H1 (cell line): Measurements from ENCODE around the gene SNX15. TPM values are rescaled to one million over a fixed set of nuclear protein-coding genes. Genes with fewer than 3 reads are reported as not detected.

Experiments
- CTCF ChIA-PET: fragments of 300-600 bp; sonication (Branson Sonifier 250); formaldehyde crosslinking; loops from one replicate; lab custom pipeline; 2021; ENCODE audit not compliant: partially characterized antibody; lab: Charles Lee
- POLR2A ChIA-PET: fragments of 300-600 bp; sonication (Branson Sonifier 250); formaldehyde crosslinking; loops from one replicate; lab custom pipeline; 2021; ENCODE audit warnings: inconsistent platforms; ENCODE audit not compliant: partially characterized antibody; lab: Charles Lee
- DNase-seq, 2 experiments: peaks; one replicate each; pipeline versions ENCODE4 v3.0.0 to v3.0.0-alpha.2; 2010 to 2022; ENCODE audit warnings: low spot score in 2 of 2, low read depth in 1 of 2, mixed read lengths in 1 of 2
- FAIRE-seq: peaks from 2 replicates; lab custom pipeline; 2011; peaks lifted over from hg19 to GRCh38; lab: Jason Lieb, UNC
- H2AFZ ChIP-seq: 2 replicates; pipeline ENCODE4 v1.8.1; 2012; ENCODE audit warnings: low read length, inconsistent platforms
- H2AK5ac ChIP-seq: 2 replicates; pipeline ENCODE4 v1.6.1; 2013; ENCODE audit warnings: low read depth, low read length
- H2BK120ac ChIP-seq: replicated peaks from 2 replicates; pipeline ENCODE3; 2013; ENCODE audit warnings: low read depth, low read length, inconsistent platforms
- H2BK12ac ChIP-seq: 2 replicates; pipeline ENCODE4 v1.6.1; 2013; ENCODE audit warnings: low read depth, low read length
- H2BK15ac ChIP-seq: 2 replicates; pipeline ENCODE4 v1.6.1; 2013; ENCODE audit warnings: low read length
- H2BK20ac ChIP-seq: 2 replicates; pipeline ENCODE4 v1.6.1; 2013; ENCODE audit warnings: low read length
- H2BK5ac ChIP-seq: 2 replicates; pipeline ENCODE4 v1.6.1; 2013; ENCODE audit warnings: low read depth, low read length
- H3K14ac ChIP-seq: 2 replicates; pipeline ENCODE4 v1.6.1; 2013; ENCODE audit warnings: inconsistent platforms; ENCODE audit not compliant: insufficient read length
- H3K18ac ChIP-seq: 2 replicates; pipeline ENCODE4 v1.6.1; 2013; ENCODE audit warnings: low read length; ENCODE audit errors: extremely low read depth
- H3K23ac ChIP-seq: 2 replicates; pipeline ENCODE4 v1.6.1; 2013; ENCODE audit warnings: inconsistent platforms; ENCODE audit not compliant: insufficient read length
- H3K23me2 ChIP-seq: 2 replicates; pipeline ENCODE4 v1.6.1; 2013; ENCODE audit warnings: low read depth, low read length
- H3K27ac ChIP-seq: 2 replicates; pipeline ENCODE4 v1.6.1; 2011; ENCODE audit warnings: low read depth, low read length, inconsistent platforms
- H3K27me3 ChIP-seq, 4 experiments: replicated peaks in 1 of 4; 1 replicate in 1 of 4; 2 replicates in 3 of 4; pipeline versions ENCODE4 v1.6.1 to v1.8.1; 2011 to 2013; ENCODE audit warnings: low read length in 3 of 4, mild to moderate bottlenecking in 3 of 4, inconsistent platforms in 2 of 4, mixed read lengths in 2 of 4, moderate library complexity in 1 of 4; ENCODE audit not compliant: control insufficient read depth in 3 of 4, insufficient read depth in 3 of 4; ENCODE audit errors: extremely low read depth in 1 of 4
- H3K36me3 ChIP-seq, 4 experiments: 2 replicates each; pipeline versions ENCODE4 v1.6.1 to v1.8.1; 2011 to 2013; ENCODE audit warnings: mild to moderate bottlenecking in 4 of 4, low read length in 3 of 4, moderate library complexity in 2 of 4, control low read depth in 1 of 4, inconsistent platforms in 1 of 4; ENCODE audit not compliant: insufficient read depth in 4 of 4, control insufficient read depth in 2 of 4
- H3K4ac ChIP-seq: replicated peaks from 2 replicates; pipeline ENCODE3; 2013; ENCODE audit warnings: low read length, low read depth, mixed read lengths, inconsistent platforms; ENCODE audit not compliant: insufficient read length
- H3K4me1 ChIP-seq, 4 experiments: replicated peaks in 1 of 4; 1 replicate in 1 of 4; 2 replicates in 3 of 4; pipeline versions ENCODE4 v1.6.1 to v1.8.1; 2011 to 2013; ENCODE audit warnings: low read length in 3 of 4, inconsistent platforms in 2 of 4, mixed read lengths in 1 of 4; ENCODE audit not compliant: insufficient read depth in 4 of 4, control insufficient read depth in 3 of 4
- H3K4me2 ChIP-seq, 2 experiments: 2 replicates each; pipeline versions ENCODE4 v1.6.1 to v1.8.1; 2011 to 2013; ENCODE audit warnings: low read depth in 2 of 2, low read length in 2 of 2, control low read depth in 1 of 2, inconsistent platforms in 1 of 2, mild to moderate bottlenecking in 1 of 2; ENCODE audit not compliant: insufficient read depth in 1 of 2
- H3K4me3 ChIP-seq, 4 experiments: fragments of 200-600, 300-600 bp in 1 of 4; sonication (generic), shearing (Covaris generic), sonication (Bioruptor Twin) in 1 of 4; 2 replicates each; pipeline versions ENCODE4 v1.5.1 to v1.8.1; 2011 to 2016; ENCODE audit warnings: low read length in 4 of 4, low read depth in 3 of 4, control low read depth in 2 of 4, inconsistent platforms in 2 of 4, mild to moderate bottlenecking in 2 of 4, mixed read lengths in 1 of 4, moderate library complexity in 1 of 4; ENCODE audit not compliant: insufficient read depth in 2 of 4; ENCODE audit errors: extremely low read depth in 1 of 4
- H3K56ac ChIP-seq: replicated peaks from 2 replicates; pipeline ENCODE3; 2013; ENCODE audit warnings: low read depth, mild to moderate bottlenecking, mixed read lengths, low read length, inconsistent platforms; ENCODE audit not compliant: insufficient read length
- H3K79me1 ChIP-seq: 2 replicates; pipeline ENCODE4 v1.6.1; 2013; ENCODE audit warnings: low read depth, low read length, control low read depth
- H3K79me2 ChIP-seq, 2 experiments: 2 replicates each; pipeline versions ENCODE4 v1.6.1 to v1.8.1; 2012 to 2013; ENCODE audit warnings: low read length in 2 of 2, mild to moderate bottlenecking in 2 of 2, inconsistent platforms in 1 of 2; ENCODE audit not compliant: insufficient read depth in 2 of 2, control insufficient read depth in 1 of 2
- H3K9ac ChIP-seq, 4 experiments: replicated peaks in 1 of 4; 1 replicate in 1 of 4; 2 replicates in 3 of 4; pipeline versions ENCODE4 v1.6.1 to v1.8.1; 2011 to 2013; ENCODE audit warnings: low read depth in 3 of 4, low read length in 3 of 4, control low read depth in 2 of 4, mild to moderate bottlenecking in 2 of 4, moderate library complexity in 2 of 4, inconsistent platforms in 1 of 4; ENCODE audit errors: extremely low read depth in 1 of 4
- H3K9me3 ChIP-seq, 2 experiments: 2 replicates each; pipeline versions ENCODE4 v1.6.1 to v1.8.1; 2012 to 2013; ENCODE audit warnings: mild to moderate bottlenecking in 2 of 2, moderate library complexity in 2 of 2, control low read depth in 1 of 2, inconsistent platforms in 1 of 2, low read depth in 1 of 2, low read length in 1 of 2, mixed read lengths in 1 of 2; ENCODE audit not compliant: insufficient read depth in 2 of 2
- H4K20me1 ChIP-seq, 2 experiments: replicated peaks in 1 of 2; 2 replicates each; pipeline versions ENCODE3 to v1.8.1; 2011 to 2013; ENCODE audit warnings: inconsistent platforms in 2 of 2, low read length in 2 of 2, mild to moderate bottlenecking in 1 of 2; ENCODE audit not compliant: insufficient read depth in 2 of 2, control insufficient read depth in 1 of 2
- H4K5ac ChIP-seq: 2 replicates; pipeline ENCODE4 v1.6.1; 2013; ENCODE audit warnings: low read length, low read depth, mixed read lengths, inconsistent platforms; ENCODE audit not compliant: insufficient read length
- H4K8ac ChIP-seq: 2 replicates; pipeline ENCODE4 v1.8.0; 2013; ENCODE audit warnings: mild to moderate bottlenecking, moderate library complexity, low read length, inconsistent platforms; ENCODE audit not compliant: insufficient read depth; ENCODE audit errors: extremely low read depth
- H4K91ac ChIP-seq: replicated peaks from 2 replicates; pipeline ENCODE3; 2013; ENCODE audit warnings: low read length, mixed read lengths, inconsistent platforms; ENCODE audit not compliant: insufficient read length
- BRCA1 ChIP-seq: IDR thresholded peaks from 2 replicates; pipeline ENCODE4 v1.6.1; 2012; ENCODE audit warnings: low read depth, low read length, improper control_type of control experiment
- CBX8 ChIP-seq: fragments of 300-800, 300-1000 bp; sonication (generic); IDR thresholded peaks from 2 replicates; pipeline ENCODE4 v1.7.1; 2016; ENCODE audit warnings: low read depth, low read length, borderline replicate concordance
- E2F6 ChIP-seq: IDR thresholded peaks from 2 replicates; pipeline ENCODE4 v1.6.1; 2012; ENCODE audit warnings: inconsistent platforms
- EP300 ChIP-seq, 2 experiments: IDR thresholded peaks; 1 replicate in 1 of 2; 2 replicates in 1 of 2; pipeline ENCODE4 v1.6.1; 2011 to 2012; ENCODE audit warnings: low read depth in 2 of 2, low read length in 2 of 2, mild to moderate bottlenecking in 2 of 2, borderline replicate concordance in 1 of 2, inconsistent platforms in 1 of 2, moderate library complexity in 1 of 2
- EZH2 ChIP-seq: fragments of 200-600 bp; sonication (generic); IDR thresholded peaks from 2 replicates; pipeline ENCODE4 v1.7.1; 2012; ENCODE audit warnings: low read depth, mild to moderate bottlenecking, moderate library complexity, low read length, inconsistent platforms; ENCODE audit not compliant: severe bottlenecking
- JUND ChIP-seq: IDR thresholded peaks from 2 replicates; pipeline ENCODE4 v1.6.1; 2011; ENCODE audit warnings: mild to moderate bottlenecking, improper control_type of control experiment, low read length
- RXRA ChIP-seq: IDR thresholded peaks from 2 replicates; pipeline ENCODE4 v1.6.1; 2011; ENCODE audit warnings: low read depth, mild to moderate bottlenecking, low read length, moderate library complexity; ENCODE audit not compliant: insufficient read depth
- SP2 ChIP-seq: IDR thresholded peaks from 2 replicates; pipeline ENCODE4 v1.6.1; 2012; ENCODE audit warnings: mild to moderate bottlenecking, low read length, inconsistent platforms
- TAF7 ChIP-seq: optimal IDR thresholded peaks from 2 replicates; pipeline ENCODE3; 2011; ENCODE audit warnings: low read depth, mild to moderate bottlenecking, inconsistent platforms, low read length, moderate library complexity, borderline replicate concordance
- WGBS, 2 experiments: shearing (Covaris generic) in 1 of 2; methylation state at CpG; one replicate each; pipeline versions ENCODE4 v1.1.6 to v1.1.7; 2013 to 2015; ENCODE audit warnings: low lambda C conversion rate in 2 of 2, mixed read lengths in 2 of 2, inconsistent platforms in 1 of 2, low coverage in 1 of 2, missing lambda C conversion rate in 1 of 2; ENCODE audit not compliant: insufficient replicate concordance in 2 of 2, insufficient coverage in 1 of 2, insufficient read length in 1 of 2; ENCODE audit errors: extremely low coverage in 1 of 2, missing lambda C conversion rate in 1 of 2; 5-methylcytosine and 5-hydroxymethylcytosine counted together
- polyA plus RNA-seq, 7 experiments: library from polyadenylated mRNA; depleted of rRNA in 3 of 7; stranded (reverse) in 5 of 7; unstranded in 2 of 7; fragments of >200 nt in 5 of 7; fragments of 200-250 nt in 2 of 7; gene quantifications; 1 replicate in 5 of 7; 2 replicates in 1 of 7; 4 replicates in 1 of 7; pipeline versions ENCODE4 v1.2.1 to v1.2.3, GENCODE V29; 2011 to 2013; ENCODE audit warnings: missing spikeins in 2 of 7, mixed read lengths in 2 of 7
- total RNA-seq: library from RNA; stranded (reverse); fragmentation: NEBNext Ultra II Directional; extraction: Animal tissue kit (Norgen Biotek cat#: 25700); gene quantifications from 2 replicates; pipeline ENCODE4 v1.2.1, GENCODE V29; 2021

SNX15 gene
- total and polyA plus RNA-seq, 2 of the 8 experiments (the other 6 are each of a cell fraction or from before 2014, with no cell fraction given): 13.0 to 18.3 TPM

DNA sequence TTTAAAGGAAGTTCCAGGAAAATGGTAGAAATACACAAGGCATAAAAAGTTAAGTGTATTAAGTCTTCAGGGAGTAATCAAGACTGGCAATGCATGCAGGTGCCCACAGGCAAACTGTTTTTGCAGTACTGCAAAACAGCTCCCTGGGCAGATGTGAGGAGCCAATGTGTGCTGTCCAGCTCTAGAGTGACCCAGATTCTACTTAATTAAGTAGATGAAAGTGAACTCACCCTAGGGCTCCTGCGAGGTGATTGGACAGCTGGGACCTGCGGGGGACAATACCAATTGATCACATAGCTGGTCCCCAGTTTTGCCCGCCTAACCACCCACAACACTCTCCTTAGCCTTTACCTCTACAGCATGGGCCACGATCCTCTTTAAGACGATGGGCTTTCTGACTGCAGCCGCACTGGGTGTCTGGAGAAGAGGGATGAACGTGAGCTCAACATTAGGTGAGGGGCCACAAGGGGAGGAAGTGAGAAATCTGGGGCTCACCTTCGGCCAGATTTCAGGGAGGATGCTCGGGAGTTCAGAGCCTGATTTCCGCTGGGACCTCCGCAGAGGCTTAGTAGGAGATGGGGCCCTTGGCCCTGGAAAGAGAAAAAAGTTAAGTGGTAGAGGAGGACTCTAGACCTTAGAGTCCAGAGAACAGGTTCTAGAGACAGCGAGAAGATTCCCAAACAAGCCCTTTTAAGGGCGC lies 56.0 kb downstream of the SNX15 start:
- WGBS, 2 experiments: 9% methylated on average over 13 of the region's 13 CpGs; no CpG with 5 or more reads in 1 of the 2 experiments
- Histone ChIP-seq H3K4ac (no peak overlapping the region), H3K9me3 (no peaks in the 10 kb centered on the region), H3K4me3 (peak overlapping the region; percentile 92 to 99 (median 98)), H3K23me2 (peaks cover 8% of the 10 kb centered on the region), H3K36me3 (peaks cover 18 to 38% (median 31%) of the 10 kb centered on the region in 4 experiments), H3K18ac (0 out of 2 replicates have a peak overlapping the region, but pooled peaks have one; percentile 0), H3K27ac (peak overlapping the region; percentile 94), H3K79me1 (peaks cover 22% of the 10 kb centered on the region), H2BK120ac (no peak overlapping the region), H2AK5ac (no peak overlapping the region), H2BK12ac (0 out of 2 replicates have a peak overlapping the region, but pooled peaks have one; percentile 17), H4K91ac (no peak overlapping the region), H3K27me3 (no peaks in the 10 kb centered on the region), H4K20me1 (peaks cover 4% of the 10 kb centered on the region in 2 experiments), H3K14ac (no peak overlapping the region), H2BK15ac (0 out of 2 replicates have a peak overlapping the region, but pooled peaks have one; percentile 36), H3K56ac (peak overlapping the region; percentile 63), H4K8ac (peak overlapping the region; percentile 22; the same call in 1 of the 2 replicates), H3K9ac (peak overlapping the region; percentile 77 to 96 (median 87)), H3K23ac (no peak overlapping the region), H2BK20ac (no peak overlapping the region), H3K4me1 (peaks cover 0 to 9% (median 4%) of the 10 kb centered on the region in 4 experiments; a peak in 5 of 7 replicates), H2AFZ (no peak overlapping the region), H4K5ac (peak overlapping the region; percentile 9), H2BK5ac (peak overlapping the region; percentile 78; the same call in 1 of the 2 replicates), H3K4me2 (peak overlapping the region; percentile 81 to 98), H3K79me2 (peaks cover 10 to 36% of the 10 kb centered on the region in 2 experiments)
- DNase-seq (no peak), FAIRE-seq (no peak)
- ChIA-PET POLR2A (interaction anchor here (0.8 to 21.6 kb wide), 26 partner anchors 8 to 198 kb away, joined by 3 to 230 read pairs (median 4); partner anchors contain the start of genes FAU, MRPL49, NAALADL1 and SAC3D1), CTCF (interaction anchor here (0.7 to 1.7 kb wide), 9 partner anchors 15 to 234 kb away, joined by 3 to 5 read pairs (median 3); partner anchors contain the start of genes SAC3D1 and TM7SF2)
- TF ChIP-seq TAF7 (no peak), EP300 (IDR thresholded peaks at IDR 0.05; ENCODE audit: borderline replicate concordance in 1 of 2, low read depth in 2 of 2, low read length in 2 of 2) (no peak), E2F6 (no peak), EZH2 (no peak), JUND (no peak), BRCA1 (no peak), SP2 (no peak), RXRA (no peak), CBX8 (no peak)
